Fibroblast of lung (primary cell): ENCODE data around the gene ARSG. TPM values are rescaled to one million over a fixed set of nuclear protein-coding genes. Genes with fewer than 3 reads are reported as not detected.

Experiments
- DNase-seq, 2 donors: peaks; one replicate each; pipeline versions ENCODE4 v3.0.0 to v3.0.0-alpha.2; 2010; ENCODE audit warnings: low read depth in 2 of 2
- H2AFZ ChIP-seq: 2 replicates; pipeline ENCODE4 v1.5.1; 2012; ENCODE audit warnings: low read length, control low read depth, inconsistent platforms
- H3K27ac ChIP-seq: 2 replicates; pipeline ENCODE4 v1.5.1; 2011; ENCODE audit warnings: low read length, control low read depth; ENCODE audit not compliant: insufficient read depth
- H3K27me3 ChIP-seq: 2 replicates; pipeline ENCODE4 v1.5.1; 2011; ENCODE audit warnings: mild to moderate bottlenecking, low read length; ENCODE audit not compliant: control insufficient read depth, insufficient read depth
- H3K36me3 ChIP-seq: 2 replicates; pipeline ENCODE4 v1.5.1; 2011; ENCODE audit warnings: low read length; ENCODE audit not compliant: control insufficient read depth, insufficient read depth
- H3K4me1 ChIP-seq: 2 replicates; pipeline ENCODE4 v1.5.1; 2011; ENCODE audit warnings: low read length; ENCODE audit not compliant: control insufficient read depth, insufficient read depth; ENCODE audit errors: extremely low read depth
- H3K4me2 ChIP-seq: 2 replicates; pipeline ENCODE4 v1.5.1; 2011; ENCODE audit warnings: low read length, control low read depth; ENCODE audit not compliant: insufficient read depth; ENCODE audit errors: extremely low read depth
- H3K4me3 ChIP-seq, 4 experiments: fragments of 200-600 bp in 1 of 4; sonication (generic) in 1 of 4; replicated peaks in 1 of 4; 2 replicates each; pipeline ENCODE4 v1.5.1; 2011 to 2016; ENCODE audit warnings: low read length in 4 of 4, low read depth in 3 of 4, mild to moderate bottlenecking in 3 of 4, control low read depth in 2 of 4, inconsistent platforms in 1 of 4, mixed read lengths in 1 of 4; ENCODE audit not compliant: insufficient read depth in 1 of 4; ENCODE audit errors: control extremely low read depth in 1 of 4
- H3K79me2 ChIP-seq: 2 replicates; pipeline ENCODE4 v1.5.1; 2012; ENCODE audit warnings: mild to moderate bottlenecking, low read length, inconsistent platforms; ENCODE audit not compliant: control insufficient read depth, insufficient read depth
- H3K9ac ChIP-seq: 2 replicates; pipeline ENCODE4 v1.5.1; 2011; ENCODE audit warnings: mild to moderate bottlenecking, low read length, control low read depth; ENCODE audit not compliant: insufficient read depth
- H3K9me3 ChIP-seq: 2 replicates; pipeline ENCODE4 v1.5.1; 2012; ENCODE audit warnings: low read depth, low read length; ENCODE audit not compliant: control insufficient read depth, insufficient read depth
- H4K20me1 ChIP-seq: 2 replicates; pipeline ENCODE4 v1.5.1; 2011; ENCODE audit warnings: low read length; ENCODE audit not compliant: control insufficient read depth, insufficient read depth; ENCODE audit errors: extremely low read depth
- CTCF ChIP-seq, 2 donors: IDR thresholded peaks in 1 of 2; conservative IDR thresholded peaks in 1 of 2; 1 replicate in 1 of 2; 2 replicates in 1 of 2; pipeline ENCODE4 v1.5.1; 2011 to 2012; ENCODE audit warnings: low read length in 2 of 2, control low read depth in 1 of 2, inconsistent platforms in 1 of 2, low read depth in 1 of 2, mild to moderate bottlenecking in 1 of 2
- EZH2 ChIP-seq: IDR thresholded peaks from 2 replicates; pipeline ENCODE4 v1.5.1; 2012; ENCODE audit warnings: low read length, control low read depth, mild to moderate bottlenecking; ENCODE audit errors: missing control alignments
- polyA plus RNA-seq, 2 donors: library from polyadenylated mRNA; depleted of rRNA in 1 of 2; stranded (reverse) in 1 of 2; unstranded in 1 of 2; fragments of >200 nt; gene quantifications; 2 replicates each; pipeline ENCODE4 v1.2.1, GENCODE V29; 2011 to 2012; ENCODE audit warnings: missing spikeins in 1 of 2
- total RNA-seq: library from RNA; depleted of rRNA; stranded (reverse); fragments of >200 nt; gene quantifications from 2 replicates; pipeline ENCODE4 v1.2.1, GENCODE V29; 2014

ARSG gene
- total and polyA plus RNA-seq, 2 donors (not counting 1 experiment from before 2014, with no cell fraction given) = 3.5 to 8.1 TPM

GRCh38 chr17:68435361-68435760 is 144.1 kb downstream of the ARSG start:
- H3K4me1 ChIP-seq = peaks cover 6% of the 10 kb centered on the region
- no peak for TF ChIP-seq EZH2
- no peak for TF ChIP-seq CTCF (conservative IDR thresholded peaks at IDR 0.05 in 1 of 2, IDR thresholded peaks at IDR 0.05 in 1 of 2; ENCODE audit: low read depth in 1 of 2, low read length in 2 of 2)
- H3K27ac ChIP-seq = no peak overlapping the region
- H3K9ac ChIP-seq = no peak overlapping the region
- no peaks in the 10 kb centered on the region for H3K9me3 ChIP-seq
- H3K27me3 ChIP-seq = no peaks in the 10 kb centered on the region
- no peaks in the 10 kb centered on the region for H3K79me2 ChIP-seq
- H3K4me2 ChIP-seq = no peak overlapping the region
- no peak overlapping the region for H2AFZ ChIP-seq
- no peak for DNase-seq
- no peaks in the 10 kb centered on the region for H4K20me1 ChIP-seq
- no peak overlapping the region for H3K4me3 ChIP-seq
- peaks cover 31% of the 10 kb centered on the region for H3K36me3 ChIP-seq

DNA sequence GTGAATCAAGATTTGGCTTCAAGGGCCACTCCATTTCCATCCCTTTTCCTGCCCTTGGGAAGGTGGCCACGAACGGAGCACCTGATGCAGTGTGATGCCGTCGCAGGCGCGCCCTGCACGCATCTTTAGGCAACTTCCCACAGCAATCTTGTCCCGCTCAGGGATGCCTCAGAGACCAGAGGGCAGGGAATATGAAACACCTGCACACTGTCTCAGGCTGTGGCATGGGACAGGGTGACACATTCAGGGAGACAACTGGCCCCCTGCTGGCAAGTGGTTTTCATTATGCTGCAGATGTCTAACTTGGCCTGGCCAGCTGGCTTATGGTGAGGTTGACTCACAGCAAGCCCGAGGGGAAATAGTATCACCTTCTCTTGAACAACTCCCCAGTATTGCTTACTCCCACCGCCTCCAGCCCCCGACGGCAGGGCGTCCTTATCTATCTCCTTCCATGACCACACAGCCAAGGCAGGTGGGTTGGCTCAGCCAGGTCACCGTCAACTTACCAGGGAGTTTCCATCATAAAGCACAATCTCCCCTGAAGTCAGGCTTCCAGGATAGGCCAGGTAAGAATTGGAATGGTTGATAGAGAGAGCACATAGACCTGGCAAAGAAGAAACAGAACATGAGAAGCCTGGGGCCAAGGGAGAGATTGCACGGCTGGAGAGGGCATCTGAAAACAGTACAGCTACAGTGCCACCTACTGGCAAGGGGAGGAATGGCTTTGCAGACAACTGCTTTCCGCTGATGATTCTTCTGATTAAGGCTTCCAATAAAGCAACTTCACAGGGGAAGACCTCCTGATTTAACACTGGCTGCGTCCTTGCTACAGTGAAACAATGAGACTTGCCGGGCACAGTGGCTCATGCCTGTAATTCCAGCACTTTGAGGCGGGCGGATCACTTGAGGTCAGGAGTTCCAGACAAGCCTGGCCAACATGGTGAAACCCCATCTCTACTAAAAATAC is 144.9 kb downstream of the ARSG start:
- Histone ChIP-seq H3K4me3 (no peak overlapping the region), H3K36me3 (peaks cover 29% of the 10 kb centered on the region), H3K4me2 (no peak overlapping the region)

More for the DNA sequence above, 144.9 kb downstream of the ARSG start:
- Histone ChIP-seq H4K20me1 (no peaks in the 10 kb centered on the region), H3K27ac (peak overlapping the region; percentile 51), H3K9me3 (no peaks in the 10 kb centered on the region), H3K27me3 (no peaks in the 10 kb centered on the region), H3K4me1 (peaks cover 6% of the 10 kb centered on the region), H3K79me2 (no peaks in the 10 kb centered on the region), H3K9ac (no peak overlapping the region), H2AFZ (no peak overlapping the region)
- TF ChIP-seq CTCF (conservative IDR thresholded peaks at IDR 0.05 in 1 of 2, IDR thresholded peaks at IDR 0.05 in 1 of 2; ENCODE audit: low read depth in 1 of 2, low read length in 2 of 2) = peak; percentile 96 to 99
- TF ChIP-seq EZH2 = no peak
- peak; percentile 55 to 78 for DNase-seq
